Adrenal gland (tissue), 5 donors: ENCODE data around the gene RASA3.

ENCODE experiments used
- CTCF ChIP-seq, 6 experiments: fragments of 450-650 bp in 4 of 6; fragments of 200-600 bp in 2 of 6; sonication (generic) in 1 of 6; IDR thresholded peaks; 1 replicate in 5 of 6; 2 replicates in 1 of 6; pipeline versions ENCODE4 v1.5.1 to v1.8.0; 2016 to 2021; ENCODE audit warnings: antibody characterized with exemption in 6 of 6, mild to moderate bottlenecking in 2 of 6, moderate library complexity in 1 of 6
- POLR2A ChIP-seq, 2 donors: fragments of 450-650 bp; IDR thresholded peaks; one replicate each; pipeline ENCODE4 v1.6.1; 2017; ENCODE audit warnings: antibody characterized with exemption in 2 of 2, mild to moderate bottlenecking in 2 of 2, moderate library complexity in 1 of 2
- donor health status: DM: no; HTN: no; CAD: no.

- TF ChIP-seq CTCF (IDR thresholded peaks at IDR 0.05) (no peak), POLR2A (IDR thresholded peaks at IDR 0.05) (no peak)
Measured at GRCh38 chr13:114093118-114093517, 39.3 kb downstream of the RASA3 start.
